ENCODE data around the gene AACS. TPM values are rescaled to one million over a fixed set of nuclear protein-coding genes. Genes with fewer than 3 reads are reported as not detected.
"Not testable (repeated sequence)": the region's sequence is repeated elsewhere in the genome, so short reads cannot be mapped to it uniquely, and the experiment has no call there.

AACS gene
- polyA plus RNA-seq, 1 donor (not counting 4 experiments of a cell fraction or from before 2014, with no cell fraction given): 27.0 TPM

DNA sequence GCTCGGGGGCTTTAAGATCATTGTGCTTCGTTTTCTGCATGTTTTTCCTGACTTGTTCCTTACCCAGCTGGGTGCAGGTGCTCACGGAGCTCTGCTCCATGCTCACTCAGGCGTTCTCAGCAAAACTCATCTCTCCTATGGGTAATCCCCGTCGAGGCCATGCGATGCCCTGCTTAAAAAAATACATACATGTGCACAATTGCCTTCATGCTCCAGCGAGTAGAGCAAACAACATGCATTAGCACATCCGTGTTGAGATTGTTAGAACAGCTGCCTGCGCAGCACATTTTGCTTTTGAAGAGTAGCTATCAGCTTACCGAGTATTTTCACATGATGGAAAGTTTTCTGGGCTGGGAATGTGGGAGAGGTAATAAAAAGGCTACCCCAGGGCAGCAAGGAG is 16.2 kb downstream of the AACS start:
- Histone ChIP-seq H3K36me3 (ENCODE audit: control insufficient read depth in 2 of 2, extremely low read depth in 1 of 2, insufficient read depth in 2 of 2, low read length in 2 of 2) (peaks cover 20 to 24% of the 10 kb centered on the region in 2 experiments), H3K4me1 (ENCODE audit: control insufficient read depth, extremely low read depth, insufficient read depth, low read length) (peaks cover 11% of the 10 kb centered on the region), H3K4me2 (ENCODE audit: control insufficient read depth, extremely low read depth, insufficient read depth, low read depth, low read length) (peak overlapping the region; percentile 59), H3K9ac (ENCODE audit: control insufficient read depth, extremely low read depth, insufficient read depth, low read length) (no peak overlapping the region), H3K9me3 (ENCODE audit: control insufficient read depth, low read depth, low read length) (no peaks in the 10 kb centered on the region), H3K27me3 (ENCODE audit: control insufficient read depth, extremely low read depth, insufficient read depth, low read length) (no peaks in the 10 kb centered on the region), H3K4me3 (ENCODE audit: control insufficient read depth in 2 of 3, extremely low read depth in 1 of 3, insufficient read depth in 2 of 3, low read depth in 1 of 3, low read length in 3 of 3) (no peak overlapping the region), H3K9me1 (ENCODE audit: control insufficient read depth, extremely low read depth, insufficient read depth, low read length) (no peaks in the 10 kb centered on the region), H3K27ac (ENCODE audit: control insufficient read depth, insufficient read depth, low read length) (peak overlapping the region; percentile 51), H3K79me2 (ENCODE audit: control insufficient read depth, insufficient read depth, low read length) (peaks cover 2% of the 10 kb centered on the region), H2AFZ (ENCODE audit: control insufficient read depth, low read length) (no peak overlapping the region), H4K20me1 (ENCODE audit: control insufficient read depth, extremely low read depth, insufficient read depth, low read length) (no peaks in the 10 kb centered on the region)
- TF ChIP-seq, protein P1, sequence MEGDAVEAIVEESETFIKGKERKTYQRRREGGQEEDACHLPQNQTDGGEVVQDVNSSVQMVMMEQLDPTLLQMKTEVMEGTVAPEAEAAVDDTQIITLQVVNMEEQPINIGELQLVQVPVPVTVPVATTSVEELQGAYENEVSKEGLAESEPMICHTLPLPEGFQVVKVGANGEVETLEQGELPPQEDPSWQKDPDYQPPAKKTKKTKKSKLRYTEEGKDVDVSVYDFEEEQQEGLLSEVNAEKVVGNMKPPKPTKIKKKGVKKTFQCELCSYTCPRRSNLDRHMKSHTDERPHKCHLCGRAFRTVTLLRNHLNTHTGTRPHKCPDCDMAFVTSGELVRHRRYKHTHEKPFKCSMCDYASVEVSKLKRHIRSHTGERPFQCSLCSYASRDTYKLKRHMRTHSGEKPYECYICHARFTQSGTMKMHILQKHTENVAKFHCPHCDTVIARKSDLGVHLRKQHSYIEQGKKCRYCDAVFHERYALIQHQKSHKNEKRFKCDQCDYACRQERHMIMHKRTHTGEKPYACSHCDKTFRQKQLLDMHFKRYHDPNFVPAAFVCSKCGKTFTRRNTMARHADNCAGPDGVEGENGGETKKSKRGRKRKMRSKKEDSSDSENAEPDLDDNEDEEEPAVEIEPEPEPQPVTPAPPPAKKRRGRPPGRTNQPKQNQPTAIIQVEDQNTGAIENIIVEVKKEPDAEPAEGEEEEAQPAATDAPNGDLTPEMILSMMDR (optimal IDR thresholded peaks at IDR 0.05 in 1 of 3, IDR thresholded peaks at IDR 0.05 in 1 of 3, conservative IDR thresholded peaks at IDR 0.05 in 1 of 3; ENCODE audit: extremely low read depth in 1 of 3, insufficient read depth in 2 of 3, low read length in 3 of 3): no peak
- no peak for TF ChIP-seq EZH2 (IDR thresholded peaks at IDR 0.05; ENCODE audit: low read length)
- no peak for FAIRE-seq
- dilution Hi-C loops (cut with MboI; ENCODE audit: extremely low pct_ligation_motif_present, low sequenced_read_pairs): no loop called here
- DNase-seq (ENCODE audit: low read depth, low spot score): no peak

DNA sequence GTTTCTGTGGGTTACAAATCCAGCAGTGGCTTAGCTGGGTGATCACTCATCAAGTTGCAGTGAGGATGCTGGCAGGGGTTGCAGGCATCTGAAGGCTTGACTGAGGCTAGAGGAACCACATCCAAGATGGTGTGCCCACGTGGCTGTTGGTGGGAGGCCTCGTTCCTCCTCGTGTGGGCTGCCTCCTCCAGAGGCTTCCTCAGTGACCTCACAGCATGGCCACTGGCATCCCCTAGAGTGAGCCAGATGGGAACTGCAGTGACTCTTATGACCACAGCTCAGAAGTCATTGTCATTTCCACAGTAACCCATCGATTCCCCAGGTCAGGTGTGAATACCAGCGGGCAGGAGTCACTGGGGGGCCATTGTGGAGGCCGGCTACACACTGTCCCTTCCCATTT is 17.8 kb downstream of the AACS start:
- Histone ChIP-seq H3K9me1 (ENCODE audit: control insufficient read depth, extremely low read depth, insufficient read depth, low read length) (no peaks in the 10 kb centered on the region), H3K9ac (ENCODE audit: control insufficient read depth, extremely low read depth, insufficient read depth, low read length) (no peak overlapping the region), H3K27me3 (ENCODE audit: control insufficient read depth, extremely low read depth, insufficient read depth, low read length) (no peaks in the 10 kb centered on the region), H4K20me1 (ENCODE audit: control insufficient read depth, extremely low read depth, insufficient read depth, low read length) (no peaks in the 10 kb centered on the region), H3K9me3 (ENCODE audit: control insufficient read depth, low read depth, low read length) (no peaks in the 10 kb centered on the region), H2AFZ (ENCODE audit: control insufficient read depth, low read length) (no peak overlapping the region), H3K36me3 (ENCODE audit: control insufficient read depth in 2 of 2, extremely low read depth in 1 of 2, insufficient read depth in 2 of 2, low read length in 2 of 2) (peaks cover 16 to 21% of the 10 kb centered on the region in 2 experiments), H3K4me3 (ENCODE audit: control insufficient read depth in 2 of 3, extremely low read depth in 1 of 3, insufficient read depth in 2 of 3, low read depth in 1 of 3, low read length in 3 of 3) (no peak overlapping the region), H3K27ac (ENCODE audit: control insufficient read depth, insufficient read depth, low read length) (no peak overlapping the region), H3K4me1 (ENCODE audit: control insufficient read depth, extremely low read depth, insufficient read depth, low read length) (peaks cover 11% of the 10 kb centered on the region), H3K79me2 (ENCODE audit: control insufficient read depth, insufficient read depth, low read length) (peaks cover 2% of the 10 kb centered on the region), H3K4me2 (ENCODE audit: control insufficient read depth, extremely low read depth, insufficient read depth, low read depth, low read length) (no peak overlapping the region)
- dilution Hi-C loops (cut with MboI; ENCODE audit: extremely low pct_ligation_motif_present, low sequenced_read_pairs): no loop called here
- DNase-seq (ENCODE audit: low read depth, low spot score): no peak
- no peak for FAIRE-seq
- no peak for TF ChIP-seq EZH2 (IDR thresholded peaks at IDR 0.05; ENCODE audit: low read length)
- TF ChIP-seq, protein P1 (optimal IDR thresholded peaks at IDR 0.05 in 1 of 3, IDR thresholded peaks at IDR 0.05 in 1 of 3, conservative IDR thresholded peaks at IDR 0.05 in 1 of 3; ENCODE audit: extremely low read depth in 1 of 3, insufficient read depth in 2 of 3, low read length in 3 of 3): no peak

DNA sequence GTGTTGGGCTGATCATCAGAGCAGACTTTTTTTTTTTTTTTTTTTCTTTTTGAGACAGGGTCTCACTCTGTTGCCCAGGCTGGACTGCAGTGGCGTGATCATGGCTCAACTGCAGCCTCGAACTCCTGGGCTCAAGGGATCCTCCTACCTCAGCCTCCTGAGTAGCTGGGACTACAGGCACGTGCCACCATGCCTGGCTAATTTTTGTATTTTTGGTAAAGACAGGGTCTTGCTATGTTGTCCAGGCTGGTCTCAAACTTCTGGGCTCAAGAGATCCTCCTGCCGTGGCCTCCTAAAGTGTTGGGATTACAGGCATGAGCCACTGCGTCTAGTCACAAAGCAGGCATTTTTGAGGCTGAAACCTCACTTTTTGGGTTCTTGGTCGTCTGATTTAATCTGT is 23.0 kb downstream of the AACS start:
- H3K4me3 ChIP-seq (ENCODE audit: control insufficient read depth in 2 of 3, extremely low read depth in 1 of 3, insufficient read depth in 2 of 3, low read depth in 1 of 3, low read length in 3 of 3); FAIRE-seq; H3K27me3 ChIP-seq (ENCODE audit: control insufficient read depth, extremely low read depth, insufficient read depth, low read length); H3K4me1 ChIP-seq (ENCODE audit: control insufficient read depth, extremely low read depth, insufficient read depth, low read length); H3K9ac ChIP-seq (ENCODE audit: control insufficient read depth, extremely low read depth, insufficient read depth, low read length); H4K20me1 ChIP-seq (ENCODE audit: control insufficient read depth, extremely low read depth, insufficient read depth, low read length); H3K4me2 ChIP-seq (ENCODE audit: control insufficient read depth, extremely low read depth, insufficient read depth, low read depth, low read length); H2AFZ ChIP-seq (ENCODE audit: control insufficient read depth, low read length); H3K9me1 ChIP-seq (ENCODE audit: control insufficient read depth, extremely low read depth, insufficient read depth, low read length); dilution Hi-C loops (cut with MboI; ENCODE audit: extremely low pct_ligation_motif_present, low sequenced_read_pairs); H3K27ac ChIP-seq (ENCODE audit: control insufficient read depth, insufficient read depth, low read length); DNase-seq (ENCODE audit: low read depth, low spot score); H3K79me2 ChIP-seq (ENCODE audit: control insufficient read depth, insufficient read depth, low read length); H3K9me3 ChIP-seq (ENCODE audit: control insufficient read depth, low read depth, low read length): not testable (repeated sequence)
- peaks cover 25 to 27% of the 10 kb centered on the region in 2 experiments for H3K36me3 ChIP-seq (ENCODE audit: control insufficient read depth in 2 of 2, extremely low read depth in 1 of 2, insufficient read depth in 2 of 2, low read length in 2 of 2)
